PC-9 (cell line): ENCODE measurements around the gene MAP3K5. TPM values are rescaled to one million over a fixed set of nuclear protein-coding genes. Genes with fewer than 3 reads are reported as not detected.

ENCODE experiments used
- BruUV-seq: library from RNA; stranded (reverse); fragments of 400-500 nt; replicated peaks from 2 replicates; lab custom pipeline; 2021; lab: Mats Ljungman, UMichigan
- CTCF ChIA-PET: fragments of 300-600 bp; sonication (Branson Sonifier 250); formaldehyde crosslinking; loops from one replicate; lab custom pipeline; 2022; ENCODE audit warnings: antibody characterized with exemption; lab: Charles Lee
- POLR2A ChIA-PET: fragments of 300-600 bp; sonication (Branson Sonifier 250); formaldehyde crosslinking; loops from one replicate; lab custom pipeline; 2022; ENCODE audit warnings: antibody characterized with exemption; ENCODE audit not compliant: unreplicated experiment; lab: Charles Lee
- DNase-seq, 2 experiments: peaks; one replicate each; pipeline versions ENCODE4 v3.0.0 to v3.0.0-alpha.2; 2015 to 2022; ENCODE audit warnings: mixed read lengths in 1 of 2
- H2AFZ ChIP-seq: fragments of 200-600 bp; sonication (generic); 2 replicates; pipeline ENCODE4 v1.8.1; 2017; ENCODE audit warnings: antibody characterized with exemption
- H3F3A ChIP-seq: fragments of 200-600 bp; sonication (generic); 2 replicates; pipeline ENCODE4 v1.8.1; 2017; ENCODE audit warnings: antibody characterized with exemption, mild to moderate bottlenecking, low read depth; ENCODE audit not compliant: insufficient read depth
- H3K27ac ChIP-seq: fragments of 200-600 bp; sonication (generic); 2 replicates; pipeline ENCODE4 v1.6.1; 2016; ENCODE audit warnings: mixed run types
- H3K27me3 ChIP-seq: fragments of 200-600 bp; sonication (generic); 2 replicates; pipeline ENCODE4 v1.6.1; 2016; ENCODE audit warnings: low read depth, mixed run types; ENCODE audit not compliant: insufficient read depth
- H3K36me3 ChIP-seq: fragments of 200-600 bp; sonication (generic); 2 replicates; pipeline ENCODE4 v1.6.1; 2016; ENCODE audit warnings: low read depth, mixed run types
- H3K4me1 ChIP-seq: fragments of 200-600 bp; sonication (generic); replicated peaks from 2 replicates; pipeline ENCODE4 v1.6.1; 2016; ENCODE audit warnings: mixed run types; ENCODE audit not compliant: insufficient read depth
- H3K4me2 ChIP-seq: fragments of 200-600 bp; sonication (generic); 2 replicates; pipeline ENCODE4 v1.6.1; 2017; ENCODE audit warnings: mixed run types
- H3K4me3 ChIP-seq: fragments of 200-600 bp; sonication (generic); 2 replicates; pipeline ENCODE4 v1.6.1; 2016; ENCODE audit warnings: mixed run types
- H3K79me2 ChIP-seq: fragments of 200-600 bp; sonication (generic); 2 replicates; pipeline ENCODE4 v1.6.1; 2017; ENCODE audit warnings: low read depth, mixed run types
- H3K9me2 ChIP-seq: fragments of 200-600 bp; sonication (generic); 2 replicates; pipeline ENCODE4 v1.8.1; 2017; ENCODE audit warnings: mild to moderate bottlenecking; ENCODE audit not compliant: insufficient read depth
- H3K9me3 ChIP-seq: fragments of 200-600 bp; sonication (generic); 2 replicates; pipeline ENCODE4 v1.8.1; 2016; ENCODE audit warnings: low read depth; ENCODE audit not compliant: insufficient read depth
- H4K20me1 ChIP-seq: fragments of 200-600 bp; sonication (generic); 2 replicates; pipeline ENCODE4 v1.8.1; 2017; ENCODE audit not compliant: insufficient read depth
- CTCF ChIP-seq: fragments of 200-600 bp; sonication (generic); conservative IDR thresholded peaks from 2 replicates; pipeline ENCODE4 v1.6.1; 2017; ENCODE audit warnings: mixed run types, antibody characterized with exemption, mild to moderate bottlenecking, moderate library complexity
- EZH2 ChIP-seq: fragments of 200-600 bp; sonication (generic); IDR thresholded peaks from 2 replicates; pipeline ENCODE4 v1.8.0; 2017; ENCODE audit warnings: antibody characterized with exemption, low read depth
- intact Hi-C: fragments of 100-400 bp; cut with micrococcal nuclease; formaldehyde crosslinking; loops from one replicate; pipeline ENCODE4 v1.10.0; 2022; ENCODE audit not compliant: unreplicated experiment
- total RNA-seq: library from RNA; stranded (reverse); gene quantifications from 2 replicates; pipeline ENCODE4 v1.2.3, GENCODE V29; 2021

MAP3K5 gene
- total RNA-seq, 1 experiment from 2014 or later = 10.9 TPM

GRCh38 chr6:136721467-136721866, 70.8 kb downstream of the MAP3K5 start:
- Histone ChIP-seq H3K36me3 (peaks cover 4% of the 10 kb centered on the region; the same call in 1 of the 2 replicates), H3K4me2 (no peak overlapping the region), H3K27ac (no peak overlapping the region), H3K4me1 (peaks cover 2% of the 10 kb centered on the region; the same call in 1 of the 2 replicates), H3K9me3 (no peaks in the 10 kb centered on the region), H4K20me1 (peaks cover 4% of the 10 kb centered on the region; the same call in 1 of the 2 replicates), H3K9me2 (no peaks in the 10 kb centered on the region), H3K79me2 (peaks cover 29% of the 10 kb centered on the region), H2AFZ (no peak overlapping the region), H3K27me3 (no peaks in the 10 kb centered on the region), H3F3A (peaks cover 15% of the 10 kb centered on the region; the same call in 1 of the 2 replicates), H3K4me3 (no peak overlapping the region)
- intact Hi-C loops = no loop called here
- ChIA-PET CTCF (no interaction called here), POLR2A (no interaction called here)
- no TSS peak for BruUV-seq
- TF ChIP-seq EZH2 (no peak), CTCF (no peak)
- no peak for DNase-seq

- Histone ChIP-seq H3K27me3 (no peaks in the 10 kb centered on the region), H3K4me1 (peaks cover 7% of the 10 kb centered on the region; the same call in 1 of the 2 replicates), H3K79me2 (peaks cover 22% of the 10 kb centered on the region), H3K4me2 (no peak overlapping the region), H2AFZ (no peak overlapping the region), H4K20me1 (peaks cover 4% of the 10 kb centered on the region; the same call in 1 of the 2 replicates), H3F3A (peaks cover 15% of the 10 kb centered on the region; the same call in 1 of the 2 replicates), H3K9me3 (no peaks in the 10 kb centered on the region), H3K27ac (no peak overlapping the region), H3K36me3 (peaks cover 4% of the 10 kb centered on the region; the same call in 1 of the 2 replicates), H3K4me3 (no peak overlapping the region), H3K9me2 (no peaks in the 10 kb centered on the region)
- ChIA-PET CTCF (interaction anchor here (0.6 kb wide), 1 partner anchor 52 kb away, joined by 3 read pairs; no protein-coding TSS in a partner anchor), POLR2A (no interaction called here)
- no TSS peak for BruUV-seq
- no peak for TF ChIP-seq CTCF
- no peak for TF ChIP-seq EZH2
- no peak for DNase-seq
- intact Hi-C loops = no loop called here
Observed at GRCh38 chr6:136720045-136720770, 72.1 kb downstream of the MAP3K5 start.

- CTCF ChIA-PET = interaction anchor here (0.6 kb wide), 1 partner anchor 53 kb away, joined by 3 read pairs; no protein-coding TSS in a partner anchor
- Histone ChIP-seq H3K4me2 (no peak overlapping the region), H3K9me3 (no peaks in the 10 kb centered on the region), H3K27me3 (no peaks in the 10 kb centered on the region), H2AFZ (no peak overlapping the region), H3K9me2 (no peaks in the 10 kb centered on the region), H3K4me3 (no peak overlapping the region), H3K27ac (no peak overlapping the region), H3K79me2 (peaks cover 20% of the 10 kb centered on the region), H3K4me1 (peaks cover 7% of the 10 kb centered on the region; the same call in 1 of the 2 replicates), H3K36me3 (peaks cover 4% of the 10 kb centered on the region; the same call in 1 of the 2 replicates), H4K20me1 (peaks cover 4% of the 10 kb centered on the region; the same call in 1 of the 2 replicates), H3F3A (peaks cover 15% of the 10 kb centered on the region; the same call in 1 of the 2 replicates)
- POLR2A ChIA-PET = no interaction called here
- no TSS peak for BruUV-seq
- intact Hi-C loops = no loop called here
- no peak for DNase-seq
- TF ChIP-seq CTCF = no peak
- TF ChIP-seq EZH2 = no peak
Observed at GRCh38 chr6:136719280-136720044, 72.8 kb downstream of the MAP3K5 start.
